ENCODE results near the gene NBDY. TPM values are rescaled to one million over a fixed set of nuclear protein-coding genes. Genes with fewer than 3 reads are reported as not detected.

The NBDY gene
- total RNA-seq, 1 donor from 2014 or later, result 51.1 TPM

DNA sequence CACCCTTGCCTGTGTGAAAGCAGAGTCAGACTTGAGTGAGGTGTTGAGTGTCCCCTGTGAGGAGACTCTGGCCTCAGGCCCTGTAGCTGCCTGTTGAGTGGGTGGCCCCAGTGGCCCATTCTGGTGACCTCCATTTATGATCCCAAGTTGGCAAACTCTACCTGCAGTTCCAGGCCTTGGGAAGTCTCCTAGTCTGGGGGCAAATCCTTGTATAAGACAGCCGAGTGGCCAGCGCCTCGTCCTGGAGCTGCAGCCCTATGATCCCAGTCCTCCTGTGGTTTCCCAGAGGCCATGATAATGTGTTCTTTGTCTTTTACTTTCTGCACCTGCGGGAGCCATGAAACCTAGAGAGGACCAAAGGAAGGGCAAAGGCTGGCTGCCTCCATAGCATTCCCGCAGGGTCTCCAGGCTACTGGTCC is 58.7 kb downstream of the NBDY start:
- Mint-ChIP-seq H3K9me3 (ENCODE audit: low read depth) (peaks cover 6% of the 10 kb centered on the region), H3K27me3 (ENCODE audit: low read depth) (no peaks in the 10 kb centered on the region), H3K27ac (ENCODE audit: unreplicated experiment) (no peak overlapping the region), H3K4me1 (ENCODE audit: low read depth) (no peaks in the 10 kb centered on the region), H3K4me3 (ENCODE audit: unreplicated experiment) (no peak overlapping the region), H3K36me3 (ENCODE audit: low read depth) (no peaks in the 10 kb centered on the region)
- TF ChIP-seq, protein P1, sequence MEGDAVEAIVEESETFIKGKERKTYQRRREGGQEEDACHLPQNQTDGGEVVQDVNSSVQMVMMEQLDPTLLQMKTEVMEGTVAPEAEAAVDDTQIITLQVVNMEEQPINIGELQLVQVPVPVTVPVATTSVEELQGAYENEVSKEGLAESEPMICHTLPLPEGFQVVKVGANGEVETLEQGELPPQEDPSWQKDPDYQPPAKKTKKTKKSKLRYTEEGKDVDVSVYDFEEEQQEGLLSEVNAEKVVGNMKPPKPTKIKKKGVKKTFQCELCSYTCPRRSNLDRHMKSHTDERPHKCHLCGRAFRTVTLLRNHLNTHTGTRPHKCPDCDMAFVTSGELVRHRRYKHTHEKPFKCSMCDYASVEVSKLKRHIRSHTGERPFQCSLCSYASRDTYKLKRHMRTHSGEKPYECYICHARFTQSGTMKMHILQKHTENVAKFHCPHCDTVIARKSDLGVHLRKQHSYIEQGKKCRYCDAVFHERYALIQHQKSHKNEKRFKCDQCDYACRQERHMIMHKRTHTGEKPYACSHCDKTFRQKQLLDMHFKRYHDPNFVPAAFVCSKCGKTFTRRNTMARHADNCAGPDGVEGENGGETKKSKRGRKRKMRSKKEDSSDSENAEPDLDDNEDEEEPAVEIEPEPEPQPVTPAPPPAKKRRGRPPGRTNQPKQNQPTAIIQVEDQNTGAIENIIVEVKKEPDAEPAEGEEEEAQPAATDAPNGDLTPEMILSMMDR (IDR thresholded peaks at IDR 0.05), result no peak
- peak; percentile 36 for DNase-seq (ENCODE audit: low spot score)

DNA sequence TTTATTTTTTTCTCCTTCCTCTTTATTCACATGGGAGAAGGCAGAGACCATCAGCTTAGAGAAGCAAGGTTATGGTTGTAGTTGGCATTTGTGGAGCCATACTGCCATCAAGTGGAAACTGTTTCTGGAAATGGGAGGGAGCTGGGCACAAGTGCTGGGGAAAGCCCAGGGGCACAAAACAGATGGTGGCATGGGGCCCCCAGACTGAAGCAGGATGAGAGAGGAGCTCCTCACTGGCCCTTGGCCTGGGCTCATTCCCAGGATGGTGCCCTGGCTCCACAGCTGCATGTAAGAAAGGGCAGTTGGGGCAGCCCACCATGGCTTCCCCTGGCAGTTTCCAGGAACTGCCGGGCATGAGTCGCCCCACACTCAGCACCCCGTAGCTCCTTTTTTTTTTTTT is 59.2 kb downstream of the NBDY start:
- TF ChIP-seq, protein P1 (IDR thresholded peaks at IDR 0.05), result no peak
- Mint-ChIP-seq H3K4me1 (ENCODE audit: low read depth) (no peaks in the 10 kb centered on the region), H3K27me3 (ENCODE audit: low read depth) (no peaks in the 10 kb centered on the region), H3K27ac (ENCODE audit: unreplicated experiment) (no peak overlapping the region), H3K9me3 (ENCODE audit: low read depth) (peaks cover 6% of the 10 kb centered on the region), H3K36me3 (ENCODE audit: low read depth) (no peaks in the 10 kb centered on the region), H3K4me3 (ENCODE audit: unreplicated experiment) (no peak overlapping the region)
- peak; percentile 54 for DNase-seq (ENCODE audit: low spot score)

DNA sequence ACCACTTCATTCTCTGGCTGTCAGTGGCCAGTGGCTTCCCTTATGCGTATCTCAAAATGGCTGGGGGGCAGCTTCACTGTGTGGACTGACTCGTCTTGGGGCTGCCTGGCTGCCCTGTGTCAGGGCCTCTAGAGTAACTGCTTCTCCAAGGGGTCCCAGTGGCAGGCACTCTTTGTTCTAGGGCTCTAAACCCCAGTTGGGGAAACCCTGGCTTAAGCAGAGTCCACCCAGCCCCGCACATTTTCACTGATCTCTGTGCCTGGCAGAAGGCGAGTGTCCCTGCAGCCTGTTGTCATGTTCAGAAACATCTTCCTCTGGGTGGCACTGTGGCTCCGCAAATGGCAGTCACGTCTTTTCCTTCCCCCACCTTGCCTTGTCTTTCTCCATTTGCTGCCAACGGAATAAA is 59.7 kb downstream of the NBDY start:
- Mint-ChIP-seq H3K36me3 (ENCODE audit: low read depth) (no peaks in the 10 kb centered on the region), H3K9me3 (ENCODE audit: low read depth) (peaks cover 6% of the 10 kb centered on the region)

DNA sequence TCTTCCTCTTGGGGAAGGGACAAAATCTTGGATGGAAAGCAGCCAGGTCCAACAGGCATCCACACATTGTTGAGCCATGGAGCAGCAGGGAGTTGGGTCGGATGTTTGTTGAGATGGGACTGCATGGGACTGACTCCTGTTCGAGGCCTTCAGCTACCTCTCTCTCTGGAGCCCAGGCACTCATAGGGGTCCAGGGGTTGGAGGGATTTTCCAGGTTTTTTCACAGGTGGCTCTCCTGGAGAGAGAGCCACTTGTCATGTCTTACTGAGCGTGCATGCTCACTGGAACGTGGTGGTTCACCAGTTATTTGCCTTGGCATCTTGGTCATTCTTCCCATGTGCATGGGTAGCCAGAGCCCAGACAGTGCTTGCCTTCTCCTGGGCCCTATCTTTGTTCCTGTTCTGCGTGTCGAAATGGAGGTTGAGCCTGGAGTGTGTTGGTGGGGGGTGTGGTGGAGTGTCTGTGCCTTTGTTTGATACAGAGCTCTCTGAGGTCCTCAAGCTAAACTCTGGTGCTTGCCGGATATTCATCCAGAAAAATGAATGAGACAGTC is 60.6 kb downstream of the NBDY start:
- Mint-ChIP-seq H3K36me3 (ENCODE audit: low read depth) (no peaks in the 10 kb centered on the region), H3K4me3 (ENCODE audit: unreplicated experiment) (no peak overlapping the region), H3K27ac (ENCODE audit: unreplicated experiment) (no peak overlapping the region), H3K4me1 (ENCODE audit: low read depth) (no peaks in the 10 kb centered on the region), H3K27me3 (ENCODE audit: low read depth) (no peaks in the 10 kb centered on the region), H3K9me3 (ENCODE audit: low read depth) (peaks cover 6% of the 10 kb centered on the region)
- peak; percentile 33 for DNase-seq (ENCODE audit: low spot score)
- TF ChIP-seq, protein P1 (IDR thresholded peaks at IDR 0.05), result no peak

More for the DNA sequence above, 59.7 kb downstream of the NBDY start:
- Mint-ChIP-seq H3K4me3 (ENCODE audit: unreplicated experiment) (no peak overlapping the region), H3K27me3 (ENCODE audit: low read depth) (no peaks in the 10 kb centered on the region), H3K27ac (ENCODE audit: unreplicated experiment) (no peak overlapping the region), H3K4me1 (ENCODE audit: low read depth) (no peaks in the 10 kb centered on the region)
- DNase-seq (ENCODE audit: low spot score), result peak; percentile 51
- TF ChIP-seq, protein P1 (IDR thresholded peaks at IDR 0.05), result no peak

DNA sequence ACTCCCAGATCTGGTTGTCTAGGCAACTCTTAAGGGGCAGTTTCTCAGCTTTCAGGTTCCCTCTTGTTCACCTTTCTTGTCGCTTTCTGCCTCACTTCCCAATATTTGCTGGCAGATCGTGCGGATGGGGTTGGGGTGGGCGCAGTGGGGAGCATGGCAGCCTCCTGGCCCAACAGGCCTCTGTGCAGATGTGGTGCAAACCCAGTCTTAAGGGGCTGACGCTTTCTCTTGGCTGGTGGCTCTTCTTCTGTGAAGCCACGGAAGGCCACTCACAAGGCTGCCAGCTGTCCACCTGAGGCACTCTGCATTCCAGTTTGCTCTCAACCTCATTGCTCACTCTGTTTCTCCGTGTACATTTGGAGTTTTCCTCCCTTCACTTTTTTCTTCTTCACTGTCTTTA is 61.7 kb downstream of the NBDY start:
- peaks cover 6% of the 10 kb centered on the region for H3K9me3 Mint-ChIP-seq (ENCODE audit: low read depth)
- TF ChIP-seq, protein P1 (IDR thresholded peaks at IDR 0.05), result no peak
- DNase-seq (ENCODE audit: low spot score), result peak; percentile 39
- no peaks in the 10 kb centered on the region for H3K36me3 Mint-ChIP-seq (ENCODE audit: low read depth)
- H3K27ac Mint-ChIP-seq (ENCODE audit: unreplicated experiment), result no peak overlapping the region
- H3K27me3 Mint-ChIP-seq (ENCODE audit: low read depth), result no peaks in the 10 kb centered on the region
- no peaks in the 10 kb centered on the region for H3K4me1 Mint-ChIP-seq (ENCODE audit: low read depth)
- H3K4me3 Mint-ChIP-seq (ENCODE audit: unreplicated experiment), result no peak overlapping the region
